Activated naive CD8-positive, alpha-beta T cell treated with anti-CD3 and anti-CD28 coated beads, Interleukin-2, amount 50 U/mL, for 16 hours (primary cell): ENCODE data around the gene EPHA3.

Source experiments
- DNase-seq: peaks from one replicate; pipeline ENCODE4 v3.0.0-alpha.2; 2020; ENCODE audit warnings: low read depth, low spot score

Gene EPHA3

DNA sequence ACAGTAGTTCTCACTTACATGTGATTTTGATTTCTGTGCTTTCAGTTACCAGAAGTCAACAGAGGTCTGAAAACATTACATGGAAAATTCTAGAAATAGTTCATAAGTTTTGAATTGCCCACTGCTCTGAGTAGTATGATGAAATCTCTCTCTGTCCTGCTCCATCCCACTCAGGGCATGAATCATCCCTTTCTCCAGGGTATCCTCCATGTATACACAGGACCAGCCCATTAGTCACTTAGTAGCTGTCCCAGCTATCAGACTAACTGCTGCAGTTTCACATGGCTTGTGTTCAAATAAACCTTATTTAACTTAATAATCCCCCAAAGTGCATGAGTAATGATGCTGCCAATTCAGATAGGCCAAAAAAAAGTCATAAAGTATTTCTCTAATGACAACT lies 38.6 kb downstream of the EPHA3 start:
- DNase-seq: no peak

DNA sequence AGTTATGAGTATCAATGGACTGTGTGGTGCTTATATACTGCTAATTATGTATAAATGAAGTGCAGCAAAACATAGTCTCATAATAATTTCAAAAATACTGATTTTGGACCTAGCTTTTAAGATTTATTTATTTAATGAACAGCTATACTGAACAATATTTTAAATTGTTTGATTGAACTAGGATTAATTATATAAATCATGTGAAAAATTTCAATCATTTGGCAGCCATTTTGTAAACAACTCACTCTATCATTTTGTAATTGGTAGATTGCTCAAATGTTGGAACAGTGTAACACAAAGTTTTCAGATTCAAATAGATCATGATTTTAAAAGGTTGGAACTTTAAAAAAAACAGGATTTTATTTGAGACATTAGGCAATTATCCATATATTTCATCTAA lies 47.0 kb downstream of the EPHA3 start:
- no peak for DNase-seq

DNA sequence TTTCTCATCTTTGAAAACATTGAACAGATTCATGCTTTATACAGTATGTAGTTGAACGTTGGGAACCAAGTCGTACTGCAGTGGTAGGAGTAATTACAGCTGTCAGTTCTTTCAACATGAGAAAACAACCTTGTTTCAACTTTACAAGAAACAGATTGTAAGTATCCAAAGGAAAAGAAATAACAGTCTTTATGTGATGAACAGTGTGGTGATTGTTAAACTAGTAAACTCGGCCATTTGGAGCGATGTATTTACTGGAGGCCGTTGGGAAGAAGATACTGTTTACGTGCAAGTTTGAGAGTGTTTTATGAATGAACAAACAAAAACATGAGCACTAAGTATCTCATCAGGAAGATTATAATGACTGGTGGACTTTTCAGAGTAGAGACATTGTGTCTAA lies 48.4 kb downstream of the EPHA3 start:
- no peak for DNase-seq

DNA sequence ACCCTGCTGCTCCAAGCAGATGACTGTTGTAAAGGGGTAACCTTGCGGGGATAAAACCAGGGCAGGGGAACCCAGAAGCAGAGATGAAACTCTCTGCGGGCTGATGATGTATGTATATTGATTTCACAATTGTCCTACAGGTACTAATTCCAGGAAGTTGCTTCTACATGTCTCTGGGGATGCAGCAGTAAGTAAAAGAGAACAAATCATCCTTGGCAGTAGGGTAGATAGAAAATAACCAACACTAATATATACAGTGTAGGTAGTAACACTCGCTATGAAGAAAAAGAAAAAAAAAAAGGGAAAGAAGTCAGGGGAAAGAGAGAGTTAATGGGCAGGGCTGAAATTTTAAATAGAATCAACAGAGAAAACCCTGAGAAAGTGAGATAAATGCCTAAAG lies 50.2 kb downstream of the EPHA3 start:
- no peak for DNase-seq

DNA sequence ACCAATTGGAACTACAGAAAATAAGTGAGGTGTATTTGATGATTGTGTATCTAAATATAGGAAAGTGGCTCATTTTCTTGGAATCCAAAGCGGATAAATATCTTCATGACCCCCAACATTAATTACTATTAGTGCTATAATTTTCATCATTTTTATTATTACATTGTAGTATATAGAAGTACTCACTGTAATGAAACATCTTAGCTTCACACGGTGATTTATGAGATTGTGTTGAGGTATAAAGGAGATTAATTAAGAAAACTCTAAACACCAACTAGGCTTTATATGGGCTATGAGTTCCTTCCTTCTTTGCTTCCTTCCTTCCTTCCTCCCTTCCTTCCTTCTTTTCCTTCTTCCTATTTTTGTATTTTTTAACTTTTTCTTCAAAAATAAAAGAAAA lies 52.2 kb downstream of the EPHA3 start:
- no peak for DNase-seq

DNA sequence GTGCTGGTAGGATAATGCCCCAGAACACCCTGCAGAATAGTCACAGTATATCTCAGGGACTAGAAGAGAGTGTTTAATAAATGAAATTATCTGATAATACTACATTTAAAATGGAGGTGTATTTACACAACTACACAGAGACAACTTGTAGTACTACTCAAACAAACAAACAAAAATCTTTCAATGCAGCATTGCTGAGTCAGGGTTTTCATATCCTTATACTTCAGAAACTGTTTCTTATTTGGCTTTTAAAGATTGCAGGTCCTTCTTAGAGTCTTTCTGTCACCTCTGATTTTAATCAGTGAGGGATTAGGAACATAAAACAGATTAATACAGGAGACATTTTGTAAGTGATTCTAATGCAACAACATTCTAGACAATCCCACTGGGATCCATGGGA lies 57.4 kb downstream of the EPHA3 start:
- no peak for DNase-seq

DNA sequence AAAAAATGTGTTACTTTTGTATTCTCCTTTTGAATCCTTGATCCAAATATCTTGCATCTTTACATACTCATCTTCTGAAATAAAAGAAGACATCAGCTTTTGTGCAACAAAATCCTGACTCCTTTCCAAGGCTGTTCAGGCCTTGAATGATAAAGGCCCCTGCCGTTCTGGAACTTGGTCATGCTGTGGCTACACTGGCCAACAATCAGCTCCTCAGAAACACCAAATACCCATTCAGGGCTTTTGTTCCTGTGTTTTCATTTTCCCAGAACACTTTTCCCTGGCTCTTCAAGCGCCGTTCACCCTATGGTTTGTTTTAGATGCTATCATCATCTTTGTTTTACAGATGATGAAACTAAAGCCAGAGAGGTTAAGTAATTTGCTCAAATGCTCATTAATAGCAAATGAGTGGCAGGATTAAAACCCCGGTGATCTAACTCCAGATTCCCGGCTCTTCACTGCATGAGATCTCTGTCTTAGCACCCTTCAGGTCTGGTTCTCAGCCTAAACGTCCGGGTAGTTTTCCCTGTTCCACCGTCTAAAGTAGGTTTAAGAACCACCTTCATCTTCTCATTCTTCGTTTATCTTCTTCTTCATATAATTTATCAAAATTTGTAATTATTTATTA lies 58.3 kb downstream of the EPHA3 start:
- DNase-seq: no peak

DNA sequence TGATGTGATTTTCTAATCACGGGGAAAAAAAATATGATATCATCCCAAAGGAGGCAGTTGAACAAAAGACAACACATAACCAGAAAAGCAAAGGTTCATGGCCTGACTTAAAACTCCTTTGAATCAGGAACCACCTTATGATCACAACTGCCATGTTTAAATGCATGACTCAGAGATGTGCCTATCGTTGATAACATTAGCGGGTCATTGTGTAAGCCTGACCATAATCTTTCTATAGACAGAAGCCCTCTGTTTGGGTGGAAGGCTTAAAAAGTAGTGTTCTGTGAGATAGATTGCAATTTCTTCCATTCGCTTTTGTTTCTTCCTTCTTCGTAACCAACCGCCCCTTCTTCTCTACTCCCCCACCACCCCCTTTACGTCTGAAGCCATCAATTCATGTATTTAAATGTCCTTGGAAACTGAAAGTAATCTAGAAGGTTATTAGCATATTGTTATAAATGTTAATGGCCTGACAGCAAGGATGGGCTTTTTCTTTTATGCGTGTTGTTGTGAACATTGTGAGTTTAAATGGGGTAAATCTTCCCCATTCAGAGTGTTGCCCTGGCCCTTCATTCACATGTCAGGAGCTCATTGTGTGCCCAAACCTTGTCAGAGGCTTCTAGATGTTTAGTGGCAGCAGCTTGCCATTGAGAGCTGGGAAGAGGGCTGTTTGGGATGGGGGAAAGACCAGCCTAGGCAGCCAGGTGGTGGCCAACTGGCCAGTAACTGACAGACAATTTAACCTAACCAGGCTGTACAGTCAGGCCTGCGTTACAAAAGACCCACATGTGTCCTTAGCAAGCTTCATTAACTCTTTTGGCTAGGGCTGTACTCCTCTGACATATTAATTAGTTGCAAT lies 64.5 kb downstream of the EPHA3 start:
- DNase-seq: no peak

DNA sequence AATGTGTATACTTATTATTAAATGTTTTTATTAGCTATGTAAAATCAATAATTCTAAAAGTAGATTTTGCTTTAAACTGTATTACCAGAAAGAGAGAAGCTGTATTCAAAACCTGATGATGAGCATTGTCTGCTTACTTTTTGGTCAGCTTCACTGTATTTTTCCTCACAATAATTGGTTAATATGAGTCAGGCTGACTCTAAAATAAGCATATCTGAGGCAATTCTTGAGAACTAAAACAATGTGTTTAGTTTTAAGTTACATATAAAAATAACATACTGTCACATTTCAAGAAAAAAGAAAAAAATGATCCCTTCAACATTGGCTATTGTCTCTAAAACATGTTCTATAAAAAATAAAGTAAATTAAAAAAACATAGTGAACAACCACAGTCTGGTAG lies 66.1 kb downstream of the EPHA3 start:
- DNase-seq: no peak

DNA sequence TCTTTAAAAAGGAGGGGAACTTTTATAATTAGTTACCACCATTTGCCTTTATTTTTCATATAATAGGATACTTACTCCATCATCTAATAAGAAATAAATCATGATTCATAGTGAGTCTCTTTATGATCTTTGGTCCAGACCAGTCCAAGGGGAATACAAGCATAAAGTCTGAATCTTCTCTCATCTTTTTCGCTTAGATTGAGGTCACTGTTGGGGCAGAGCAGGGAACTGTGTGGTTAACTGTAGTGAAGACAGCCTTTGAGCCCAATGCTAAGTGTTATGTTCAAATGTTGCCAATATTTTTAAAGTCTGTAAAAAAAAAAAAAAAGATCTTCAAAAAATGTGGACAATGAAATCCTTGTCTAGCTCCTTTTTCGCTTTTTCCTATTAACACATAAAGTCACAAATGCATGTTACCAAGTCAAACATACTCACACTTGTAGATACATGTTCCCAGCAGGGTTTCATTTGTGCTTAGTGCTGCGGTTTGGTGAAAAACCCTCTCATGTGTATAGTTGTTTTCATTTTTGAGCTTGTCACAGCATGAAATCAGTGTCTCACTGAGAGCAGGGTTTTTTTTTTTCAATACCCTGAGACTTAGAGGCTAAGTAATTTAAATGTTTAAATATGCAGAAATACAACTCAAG lies 72.1 kb downstream of the EPHA3 start:
- no peak for DNase-seq

DNA sequence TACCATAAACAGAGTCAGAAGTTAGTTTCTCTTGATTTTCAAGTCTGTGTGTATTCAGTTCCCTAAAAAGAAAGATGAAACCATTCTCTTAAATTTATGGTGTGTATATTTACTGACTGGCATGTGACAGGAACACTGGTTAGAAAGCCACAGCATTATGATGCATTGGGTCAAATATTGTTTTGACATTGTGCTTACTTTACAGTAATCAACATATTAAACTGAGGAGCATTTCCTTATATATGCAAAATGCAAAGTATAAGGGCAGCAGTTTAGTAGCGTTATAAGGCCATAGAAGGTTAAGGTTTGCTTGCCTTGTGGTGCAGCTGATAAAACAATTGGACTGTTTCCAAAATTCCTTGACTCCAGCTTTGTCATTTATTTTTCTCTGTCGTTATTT lies 72.9 kb downstream of the EPHA3 start:
- DNase-seq: no peak

DNA sequence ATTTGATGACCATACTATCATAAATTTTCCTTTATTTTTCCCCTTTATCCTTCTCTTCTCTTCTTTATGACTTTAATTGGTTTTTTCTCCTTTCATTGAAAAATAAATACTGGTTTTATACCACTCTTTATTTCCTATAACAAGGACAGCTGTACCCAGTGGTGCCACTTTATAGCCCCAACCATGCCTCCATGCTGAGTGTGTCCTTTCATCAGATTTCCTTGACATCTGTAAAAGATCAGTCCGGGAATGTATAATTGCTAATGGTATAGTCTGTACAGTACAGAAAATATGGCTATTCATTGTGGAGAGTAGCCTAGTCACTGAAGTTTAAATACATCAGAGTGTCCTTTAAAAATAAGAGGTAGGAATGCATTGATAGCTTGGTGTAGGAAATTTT lies 74.6 kb downstream of the EPHA3 start:
- no peak for DNase-seq

DNA sequence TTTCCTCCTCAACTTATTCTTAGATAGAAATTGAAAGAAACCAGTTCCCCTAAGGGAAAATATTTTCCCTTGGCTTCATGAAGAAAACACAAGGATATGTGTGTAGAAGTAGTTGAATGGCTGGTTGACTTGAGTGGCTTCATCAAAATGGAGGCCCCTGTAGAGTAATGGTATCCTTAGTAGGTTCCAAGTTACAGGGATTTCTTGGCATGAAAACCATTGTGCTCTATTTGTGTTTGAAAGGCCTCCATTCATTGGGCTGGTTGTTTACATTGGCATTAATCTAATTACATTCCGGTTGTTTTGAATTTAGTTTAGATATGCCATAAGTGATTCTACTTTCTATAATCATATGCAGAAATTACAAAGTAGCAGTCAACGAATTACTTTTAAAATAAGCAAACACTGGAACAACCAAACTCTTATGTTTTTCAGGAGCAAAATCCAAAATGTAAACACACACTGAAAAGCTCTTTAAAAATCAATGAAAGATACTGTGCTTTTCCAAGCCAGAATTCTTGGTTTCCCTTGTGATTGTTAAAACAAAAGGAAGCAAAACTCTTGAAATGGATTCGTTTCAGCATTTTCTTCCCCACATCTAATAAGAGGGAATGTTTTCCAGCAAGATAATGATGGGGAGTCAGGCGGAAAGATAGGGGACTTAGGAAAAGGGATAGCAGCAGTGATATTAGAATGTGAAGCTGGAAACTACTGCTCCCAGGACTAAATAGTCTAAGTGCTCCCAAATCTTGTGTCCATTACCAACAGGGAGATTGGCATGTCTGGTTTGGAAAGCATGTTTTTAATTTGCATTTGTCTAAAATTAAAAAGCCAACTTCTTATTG lies 77.0 kb downstream of the EPHA3 start:
- no peak for DNase-seq

DNA sequence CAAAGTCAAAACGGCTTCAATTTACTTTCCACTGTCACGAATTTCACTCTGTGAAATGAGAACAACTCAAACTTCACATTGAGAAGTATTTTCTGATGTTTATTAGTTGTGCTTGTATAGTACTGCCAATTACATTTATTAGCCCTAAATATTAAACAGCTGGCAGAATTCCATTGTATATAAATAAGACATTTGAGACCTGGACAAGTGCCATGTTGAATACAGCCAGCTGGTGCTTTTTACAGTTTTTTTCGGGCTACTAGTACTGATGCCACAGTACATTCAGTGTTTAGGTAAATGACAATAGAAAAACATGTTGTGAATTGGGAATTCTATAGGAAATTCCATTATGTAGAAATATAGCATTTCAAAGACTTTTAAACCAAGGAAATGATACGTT lies 79.0 kb downstream of the EPHA3 start:
- no peak for DNase-seq

DNA sequence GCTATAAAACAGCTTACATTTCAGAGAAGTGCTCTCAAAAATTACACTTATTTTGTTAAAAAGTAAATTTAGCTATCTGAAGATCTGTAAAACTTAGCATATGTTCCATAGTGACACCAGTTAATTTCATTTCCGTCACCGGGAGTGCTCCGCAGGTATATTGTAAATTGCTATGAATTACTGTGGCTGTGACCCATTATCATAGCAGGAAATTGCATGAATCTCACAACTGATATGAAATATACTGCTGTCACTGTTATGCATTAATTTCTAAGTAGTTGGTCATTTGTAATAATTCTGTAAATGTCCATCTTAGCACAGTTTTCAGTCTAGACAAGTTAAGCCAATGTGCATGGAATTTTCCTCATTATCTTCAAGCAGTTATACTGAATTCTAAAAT lies 91.2 kb downstream of the EPHA3 start:
- DNase-seq: no peak

DNA sequence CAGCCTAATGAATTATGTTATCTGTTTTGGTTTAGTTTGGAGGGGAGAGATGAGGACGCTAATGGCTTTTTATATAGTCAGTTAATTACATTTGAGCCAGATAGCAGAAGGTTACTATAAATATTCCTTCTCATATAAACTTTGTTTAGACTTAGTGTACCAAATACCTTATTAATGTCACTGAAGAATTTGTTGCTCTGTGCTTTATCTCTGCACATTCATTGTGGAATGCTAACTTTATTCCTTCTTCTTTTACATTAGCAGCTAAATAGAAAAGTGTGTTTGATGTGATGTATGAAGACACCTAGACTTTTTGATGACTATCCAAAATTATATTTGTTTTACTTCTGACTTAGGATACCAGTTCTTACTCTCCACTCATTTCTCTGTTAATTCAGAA lies 105.2 kb downstream of the EPHA3 start:
- no peak for DNase-seq

DNA sequence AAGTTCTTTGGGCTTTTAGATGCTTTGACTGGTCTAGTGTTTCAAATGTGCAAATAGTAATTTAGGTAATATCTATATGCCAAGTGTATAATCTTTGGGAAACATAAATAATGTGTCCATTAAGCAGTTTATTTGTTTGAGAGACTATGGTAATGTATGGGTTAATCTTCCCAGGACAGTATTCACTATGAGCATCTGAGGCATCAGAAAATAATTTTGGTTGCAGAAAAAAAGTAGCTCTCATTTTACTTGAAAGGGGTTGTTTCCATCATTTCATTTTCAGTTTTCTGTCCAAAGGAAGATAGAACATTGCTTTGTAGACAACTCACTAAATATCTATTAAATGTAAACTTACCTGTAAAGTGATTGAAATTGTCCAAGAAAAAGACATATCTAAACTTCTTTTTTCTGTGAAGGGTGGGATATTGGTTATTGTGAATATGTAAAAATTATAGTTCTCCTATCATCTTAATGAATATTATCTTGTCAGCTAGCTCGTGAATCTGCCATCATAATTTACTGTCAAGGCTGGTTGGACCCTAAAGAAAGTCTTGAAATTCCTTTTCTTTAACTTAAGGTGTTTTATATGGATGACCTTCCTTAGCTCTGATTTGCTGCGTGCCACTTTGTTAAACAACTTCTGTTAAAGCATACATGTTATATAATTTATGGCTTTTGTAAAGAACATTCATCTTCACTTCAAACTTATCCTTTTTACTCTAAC lies 108.8 kb downstream of the EPHA3 start:
- no peak for DNase-seq

DNA sequence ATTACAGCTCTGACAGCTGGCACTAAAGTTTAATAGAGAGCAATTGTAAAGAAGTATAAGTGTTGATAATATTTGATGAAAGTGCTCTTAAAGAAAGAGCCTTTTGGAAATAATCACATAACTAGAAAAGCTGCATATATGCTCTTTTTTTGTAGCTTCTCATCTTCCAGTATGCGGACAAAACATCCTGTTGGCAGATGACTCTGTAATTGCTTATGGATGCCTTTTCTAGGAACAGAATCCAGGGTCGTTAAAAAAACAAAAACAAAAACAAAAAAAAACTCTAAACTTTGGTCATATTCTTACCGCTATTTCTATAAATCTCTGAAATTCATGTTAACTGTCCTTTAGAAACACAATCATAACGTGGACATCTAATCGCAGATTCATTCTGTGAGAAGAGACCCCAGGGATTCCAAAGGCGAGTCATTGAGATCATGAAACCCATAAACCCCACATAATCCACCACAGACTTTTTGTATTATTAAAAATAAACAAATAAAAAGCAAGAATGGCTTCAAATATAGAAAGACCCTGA lies 109.8 kb downstream of the EPHA3 start:
- DNase-seq: no peak

DNA sequence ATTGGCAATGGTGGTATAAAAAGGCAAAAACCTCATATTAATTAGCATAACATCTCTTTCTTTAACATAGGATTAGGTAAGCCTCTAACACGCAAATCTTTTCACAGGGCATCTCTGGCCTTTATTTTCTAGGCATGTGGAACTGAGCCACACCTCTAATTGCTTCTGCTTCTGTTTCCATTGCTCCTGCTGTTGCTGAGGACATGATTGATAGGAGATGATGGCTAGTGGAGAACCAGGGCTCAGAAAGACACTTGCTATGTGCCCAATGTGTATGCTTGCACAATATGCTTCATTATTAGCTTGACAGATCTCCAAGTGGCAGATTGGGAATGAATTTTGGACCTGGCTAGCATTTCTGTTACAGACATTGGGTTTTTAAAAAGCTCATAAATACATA lies 114.5 kb downstream of the EPHA3 start:
- no peak for DNase-seq

DNA sequence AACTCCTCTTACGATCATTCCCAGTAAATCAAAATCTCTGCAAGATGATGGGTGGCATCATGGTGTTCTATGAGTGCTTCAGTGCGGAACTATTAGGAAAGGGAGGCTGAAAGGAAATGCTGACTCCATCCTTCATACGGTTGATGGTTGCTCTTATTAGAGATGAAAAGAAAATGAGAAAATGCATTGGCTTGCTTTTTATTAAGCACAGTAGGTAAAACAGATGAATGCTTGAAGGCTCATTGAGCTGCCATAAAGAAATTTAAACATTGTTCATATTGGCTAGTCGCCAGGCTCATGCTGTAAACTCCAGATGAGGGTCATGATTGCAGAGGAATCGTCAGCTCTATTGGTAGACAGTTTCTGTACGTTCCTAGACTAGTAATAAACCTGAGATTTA lies 115.8 kb downstream of the EPHA3 start:
- no peak for DNase-seq

DNA sequence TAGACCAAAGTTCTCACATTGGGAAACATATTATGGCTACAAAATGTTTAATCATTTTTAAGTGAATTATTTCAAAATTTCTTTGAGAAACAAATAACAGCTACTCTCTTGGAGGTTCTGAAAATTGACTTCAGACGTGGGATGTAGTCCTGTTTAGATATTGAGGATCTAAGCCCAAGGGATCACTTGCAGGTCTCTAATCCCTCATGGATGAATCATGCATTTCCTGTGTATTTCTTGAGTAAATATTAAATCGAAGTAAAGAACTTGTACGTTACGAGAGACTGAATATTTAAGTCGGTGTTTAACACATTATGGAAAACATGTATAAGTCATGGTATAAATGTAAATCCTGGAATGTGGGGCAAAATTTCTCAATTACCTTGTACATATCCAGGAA lies 119.8 kb downstream of the EPHA3 start:
- no peak for DNase-seq
